T-helper 17 cell (primary cell): ENCODE data around the gene ERAS. TPM values are rescaled to one million over a fixed set of nuclear protein-coding genes. Genes with fewer than 3 reads are reported as not detected.
"Not testable (repeated sequence)": the region's sequence is repeated elsewhere in the genome, so short reads cannot be mapped to it uniquely, and the experiment has no call there.

Experiments
- ATAC-seq: fragments of 150-1000 bp; cut with Tn5 transposase; 2 replicates; pipeline ENCODE4 v1.10.0; 2021; ENCODE audit warnings: mild to moderate bottlenecking, moderate library complexity
- DNase-seq, 3 donors: peaks; one replicate each; pipeline versions ENCODE4 v3.0.0 to v3.0.0-alpha.2; 2020 to 2021
- H3K9me3 ChIP-seq: one replicate; pipeline ENCODE4 v1.7.0; 2013; ENCODE audit warnings: low read length, mild to moderate bottlenecking; ENCODE audit not compliant: control insufficient read depth, poor library complexity, severe bottlenecking
- H3K27ac Mint-ChIP-seq: one replicate; pipeline ENCODE4 v1.8.0; 2022; ENCODE audit warnings: mild to moderate bottlenecking, moderate library complexity, mixed read lengths
- H3K27me3 Mint-ChIP-seq: one replicate; pipeline ENCODE4 v1.8.0; 2022; ENCODE audit warnings: mixed read lengths
- H3K36me3 Mint-ChIP-seq: one replicate; pipeline ENCODE4 v1.8.0; 2022; ENCODE audit warnings: low read depth, mixed read lengths
- H3K4me1 Mint-ChIP-seq: one replicate; pipeline ENCODE4 v1.8.0; 2022; ENCODE audit warnings: mild to moderate bottlenecking, mixed read lengths
- H3K4me3 Mint-ChIP-seq: one replicate; pipeline ENCODE4 v1.8.0; 2022; ENCODE audit warnings: mild to moderate bottlenecking, moderate library complexity, mixed read lengths
- total RNA-seq, 4 donors: library from RNA in 2 of 4; stranded (reverse) in 2 of 4; gene quantifications; one replicate each; pipeline ENCODE4 v1.2.3 and lab custom pipeline; 2022 to 2026

ERAS gene
- total RNA-seq, 2 donors from 2014 or later: not detected

DNA sequence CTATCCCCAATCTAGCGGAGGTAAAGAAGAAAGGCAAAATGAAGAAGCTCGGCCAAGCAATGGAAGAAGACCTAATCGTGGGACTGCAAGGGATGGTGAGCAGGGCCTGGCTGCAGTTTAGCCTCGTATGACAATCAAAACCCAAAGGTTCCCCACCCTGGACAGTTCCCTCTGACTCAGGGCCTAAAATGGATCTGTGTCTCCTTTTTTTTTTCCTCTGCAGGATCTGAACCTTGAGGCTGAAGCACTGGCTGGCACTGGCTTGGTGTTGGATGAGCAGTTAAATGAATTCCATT, 23.5 kb upstream of the ERAS start:
- no peaks in the 10 kb centered on the region for H3K36me3 Mint-ChIP-seq
- H3K27me3 Mint-ChIP-seq: no peaks in the 10 kb centered on the region
- H3K27ac Mint-ChIP-seq: peak overlapping the region; percentile 98
- ATAC-seq (no peak), DNase-seq (no peak)
- H3K4me1 Mint-ChIP-seq: peaks cover 16% of the 10 kb centered on the region
- no peaks in the 10 kb centered on the region for H3K9me3 ChIP-seq
- no peak overlapping the region for H3K4me3 Mint-ChIP-seq

DNA sequence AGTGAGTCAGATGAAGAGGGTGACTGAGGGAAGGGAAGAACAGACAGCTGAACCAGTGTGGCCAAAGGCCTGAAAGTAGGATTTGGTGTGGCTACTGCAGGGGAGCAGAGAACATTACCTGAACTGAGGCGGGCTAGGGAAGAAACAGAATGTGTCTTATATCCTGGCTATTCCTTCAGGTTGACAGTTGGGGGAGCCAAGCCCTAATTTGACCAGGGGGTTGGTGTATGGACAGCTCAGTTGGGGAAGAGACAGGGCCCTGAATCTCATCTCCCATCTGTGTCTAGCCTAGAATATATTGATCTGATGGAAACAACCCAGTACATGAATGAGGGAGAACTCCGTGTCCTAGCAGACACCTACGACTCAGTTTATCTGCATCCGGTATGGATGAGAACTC, 20.2 kb upstream of the ERAS start:
- no peak for ATAC-seq
- Mint-ChIP-seq H3K27ac (no peak overlapping the region), H3K4me1 (peaks cover 10% of the 10 kb centered on the region), H3K4me3 (no peak overlapping the region), H3K27me3 (no peaks in the 10 kb centered on the region), H3K36me3 (no peaks in the 10 kb centered on the region)
- no peaks in the 10 kb centered on the region for H3K9me3 ChIP-seq
- DNase-seq: no peak

DNA sequence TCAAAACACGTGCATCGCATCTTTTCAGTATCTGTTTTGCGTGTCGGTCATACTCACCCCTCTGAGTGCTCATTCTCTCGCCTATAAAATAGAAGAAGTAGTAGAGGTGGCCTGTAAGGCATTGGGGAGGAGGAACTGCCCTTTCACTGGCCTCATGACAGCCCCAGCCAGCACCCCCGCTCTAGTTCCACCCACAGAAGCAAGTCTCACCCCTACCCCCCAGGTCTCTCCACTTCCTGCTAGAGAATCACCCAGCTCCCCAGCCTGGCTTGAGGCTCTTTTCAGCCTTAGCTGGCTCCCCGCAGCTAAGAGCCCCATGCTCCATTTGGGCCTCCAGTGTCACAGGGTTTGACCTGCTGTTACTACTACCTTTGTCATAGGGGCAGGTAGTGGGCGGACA, 12.7 kb upstream of the ERAS start:
- Mint-ChIP-seq H3K4me3 (no peak overlapping the region), H3K27me3 (no peaks in the 10 kb centered on the region), H3K36me3 (peaks cover 5% of the 10 kb centered on the region), H3K27ac (no peak overlapping the region), H3K4me1 (no peaks in the 10 kb centered on the region)
- ATAC-seq: no peak
- no peak for DNase-seq
- H3K9me3 ChIP-seq: no peaks in the 10 kb centered on the region

DNA sequence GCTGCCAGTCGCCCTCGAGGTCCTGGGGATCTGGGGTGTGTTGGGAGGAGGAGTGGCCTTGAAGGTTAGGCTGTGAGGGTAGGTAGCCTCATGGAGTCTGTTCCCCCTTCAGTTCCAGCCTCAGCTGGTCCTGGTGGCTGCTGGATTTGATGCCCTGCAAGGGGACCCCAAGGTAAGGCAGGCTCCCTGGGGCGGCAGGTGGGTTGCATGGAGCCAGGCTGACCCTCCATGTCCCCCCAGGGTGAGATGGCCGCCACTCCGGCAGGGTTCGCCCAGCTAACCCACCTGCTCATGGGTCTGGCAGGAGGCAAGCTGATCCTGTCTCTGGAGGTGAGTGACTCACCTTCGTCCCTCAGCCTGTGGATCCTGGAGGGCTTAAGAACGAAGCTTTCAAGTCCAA, 11.6 kb upstream of the ERAS start:
- DNase-seq (no peak), ATAC-seq (no peak)
- H3K4me1 Mint-ChIP-seq: no peaks in the 10 kb centered on the region
- H3K36me3 Mint-ChIP-seq: peaks cover 6% of the 10 kb centered on the region
- H3K27ac Mint-ChIP-seq: no peak overlapping the region
- no peak overlapping the region for H3K4me3 Mint-ChIP-seq
- no peaks in the 10 kb centered on the region for H3K9me3 ChIP-seq
- H3K27me3 Mint-ChIP-seq: no peaks in the 10 kb centered on the region

GRCh38 chrX:48815266-48815665, 11.0 kb upstream of the ERAS start:
- peaks cover 8% of the 10 kb centered on the region for H3K36me3 Mint-ChIP-seq
- ATAC-seq: no peak
- H3K27ac Mint-ChIP-seq: no peak overlapping the region
- no peaks in the 10 kb centered on the region for H3K9me3 ChIP-seq
- no peak overlapping the region for H3K4me3 Mint-ChIP-seq
- H3K27me3 Mint-ChIP-seq: no peaks in the 10 kb centered on the region
- H3K4me1 Mint-ChIP-seq: no peaks in the 10 kb centered on the region
- DNase-seq: no peak

- no peaks in the 10 kb centered on the region for H3K9me3 ChIP-seq
- no peaks in the 10 kb centered on the region for H3K4me1 Mint-ChIP-seq
- no peaks in the 10 kb centered on the region for H3K27me3 Mint-ChIP-seq
- H3K36me3 Mint-ChIP-seq: peaks cover 8% of the 10 kb centered on the region
- DNase-seq (no peak), ATAC-seq (no peak)
- H3K4me3 Mint-ChIP-seq: no peak overlapping the region
- H3K27ac Mint-ChIP-seq: peak overlapping the region; percentile 51
Measured at GRCh38 chrX:48816014-48816810, 10.1 kb upstream of the ERAS start.

DNA sequence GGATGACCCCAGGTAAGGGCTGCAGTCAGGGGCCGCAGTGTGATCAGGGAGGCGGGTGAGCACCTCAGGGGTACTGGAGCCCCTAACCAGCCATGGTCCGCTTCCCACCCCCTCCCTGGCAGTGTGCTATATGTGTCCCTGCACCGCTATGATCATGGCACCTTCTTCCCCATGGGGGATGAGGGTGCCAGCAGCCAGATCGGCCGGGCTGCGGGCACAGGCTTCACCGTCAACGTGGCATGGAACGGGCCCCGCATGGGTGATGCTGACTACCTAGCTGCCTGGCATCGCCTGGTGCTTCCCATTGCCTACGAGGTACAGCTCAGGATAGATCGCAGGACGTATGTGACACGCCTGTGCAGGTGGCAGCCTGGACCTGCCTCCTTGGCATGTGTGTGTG, 8.2 kb upstream of the ERAS start:
- Mint-ChIP-seq H3K36me3 (peaks cover 6% of the 10 kb centered on the region), H3K27ac (no peak overlapping the region), H3K4me3 (no peak overlapping the region), H3K27me3 (no peaks in the 10 kb centered on the region), H3K4me1 (no peaks in the 10 kb centered on the region)
- ATAC-seq (no peak), DNase-seq (no peak)
- H3K9me3 ChIP-seq: no peaks in the 10 kb centered on the region

- H3K27me3 Mint-ChIP-seq: no peaks in the 10 kb centered on the region
- no peak overlapping the region for H3K4me3 Mint-ChIP-seq
- H3K4me1 Mint-ChIP-seq: no peaks in the 10 kb centered on the region
- peaks cover 6% of the 10 kb centered on the region for H3K36me3 Mint-ChIP-seq
- H3K27ac Mint-ChIP-seq: no peak overlapping the region
- no peaks in the 10 kb centered on the region for H3K9me3 ChIP-seq
- DNase-seq: no peak
- ATAC-seq: no peak
Measured at GRCh38 chrX:48818866-48819265, 7.4 kb upstream of the ERAS start.

GRCh38 chrX:48819394-48819793, 6.9 kb upstream of the ERAS start:
- DNase-seq, H3K4me1 Mint-ChIP-seq, H3K27me3 Mint-ChIP-seq, ATAC-seq, H3K27ac Mint-ChIP-seq, H3K36me3 Mint-ChIP-seq, H3K4me3 Mint-ChIP-seq, H3K9me3 ChIP-seq: not testable (repeated sequence)

GRCh38 chrX:48823053-48823452, 3.3 kb upstream of the ERAS start:
- no peak overlapping the region for H3K27ac Mint-ChIP-seq

GRCh38 chrX:48824066-48824465, 2.2 kb upstream of the ERAS start:
- H3K4me3 Mint-ChIP-seq: no peak overlapping the region
- no peak for ATAC-seq

More at GRCh38 chrX:48823053-48823452, 3.3 kb upstream of the ERAS start:
- Mint-ChIP-seq H3K4me3 (no peak overlapping the region), H3K27me3 (peaks cover 14% of the 10 kb centered on the region), H3K36me3 (peaks cover 3% of the 10 kb centered on the region), H3K4me1 (peaks cover 5% of the 10 kb centered on the region)
- DNase-seq: no peak
- no peak for ATAC-seq
- no peaks in the 10 kb centered on the region for H3K9me3 ChIP-seq

GRCh38 chrX:48826876-48827653, 752 bp downstream of the ERAS start:
- no peak overlapping the region for H3K27ac Mint-ChIP-seq
- peaks cover 19% of the 10 kb centered on the region for H3K27me3 Mint-ChIP-seq
- no peaks in the 10 kb centered on the region for H3K36me3 Mint-ChIP-seq

More at GRCh38 chrX:48824066-48824465, 2.2 kb upstream of the ERAS start:
- no peak overlapping the region for H3K27ac Mint-ChIP-seq
- H3K27me3 Mint-ChIP-seq: peaks cover 14% of the 10 kb centered on the region
- no peaks in the 10 kb centered on the region for H3K9me3 ChIP-seq
- peaks cover 5% of the 10 kb centered on the region for H3K4me1 Mint-ChIP-seq
- DNase-seq: no peak
- H3K36me3 Mint-ChIP-seq: peaks cover 3% of the 10 kb centered on the region

GRCh38 chrX:48827654-48827968, 1.3 kb downstream of the ERAS start:
- no peak for ATAC-seq
- H3K4me3 Mint-ChIP-seq: peak overlapping the region; percentile 90
- DNase-seq: no peak
- H3K27ac Mint-ChIP-seq: no peak overlapping the region
- peaks cover 19% of the 10 kb centered on the region for H3K27me3 Mint-ChIP-seq
- H3K9me3 ChIP-seq: no peaks in the 10 kb centered on the region
- H3K36me3 Mint-ChIP-seq: no peaks in the 10 kb centered on the region
- H3K4me1 Mint-ChIP-seq: peaks cover 7% of the 10 kb centered on the region

More at GRCh38 chrX:48826876-48827653, 752 bp downstream of the ERAS start:
- no peaks in the 10 kb centered on the region for H3K9me3 ChIP-seq
- no peak for ATAC-seq
- peak overlapping the region; percentile 90 for H3K4me3 Mint-ChIP-seq
- no peak for DNase-seq
- peaks cover 7% of the 10 kb centered on the region for H3K4me1 Mint-ChIP-seq
